Ovary (tissue), 3 donors: ENCODE results near the gene RNF223.

Source experiments
- CTCF ChIP-seq, 3 donors: fragments of 450-650 bp in 2 of 3; fragments of 200-600 bp in 1 of 3; IDR thresholded peaks; one replicate each; pipeline versions ENCODE4 v1.5.1 to v1.8.0; 2016 to 2022; ENCODE audit warnings: antibody characterized with exemption in 3 of 3, mild to moderate bottlenecking in 1 of 3
- POLR2A ChIP-seq: fragments of 450-650 bp; IDR thresholded peaks from one replicate; pipeline ENCODE4 v1.6.1; 2017; ENCODE audit warnings: antibody characterized with exemption, mild to moderate bottlenecking, moderate library complexity
- donor health status: DM: no; HTN: no; CAD: no.

GRCh38 chr1:1059494-1060280, 14.4 kb downstream of the RNF223 start:
- TF ChIP-seq CTCF (IDR thresholded peaks at IDR 0.05) (no peak), POLR2A (no peak)
